ENCODE results near the gene ARHGAP15. TPM values are rescaled to one million over a fixed set of nuclear protein-coding genes. Genes with fewer than 3 reads are reported as not detected.

ARHGAP15 gene
- total RNA-seq, 2 experiments from 2014 or later = 141 TPM

DNA sequence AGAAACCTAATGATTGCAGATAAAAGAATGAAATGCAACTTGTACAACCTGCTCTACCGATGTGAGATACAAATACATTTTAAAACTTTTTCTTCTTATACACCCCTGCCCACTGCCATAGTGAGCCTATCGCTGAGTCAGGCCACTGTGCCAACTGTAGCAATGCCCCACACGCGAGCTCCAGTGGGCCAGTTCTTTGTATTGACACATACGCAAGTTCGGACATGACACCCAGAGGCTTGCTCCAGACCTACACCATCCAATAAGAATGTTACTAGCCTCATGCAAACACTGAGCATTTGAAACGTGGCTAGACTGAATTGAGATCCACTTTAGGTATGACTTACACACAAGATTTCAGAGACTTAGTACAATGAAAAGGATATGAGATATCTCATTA lies 340.1 kb downstream of the ARHGAP15 start:
- Mint-ChIP-seq H3K27me3 (no peaks in the 10 kb centered on the region), H3K4me1 (peaks cover 15% of the 10 kb centered on the region), H3K36me3 (peaks cover 34% of the 10 kb centered on the region), H3K27ac (no peak overlapping the region), H3K4me3 (no peak overlapping the region), H3K9me3 (peaks cover 1% of the 10 kb centered on the region)
- DNase-seq (no peak), ATAC-seq (ENCODE audit: low read depth) (no peak)
- POLR2A ChIA-PET = no interaction called here

GRCh38 chr2:143471550-143471949 lies 342.3 kb downstream of the ARHGAP15 start:
- Mint-ChIP-seq H3K27ac (no peak overlapping the region), H3K9me3 (peaks cover 1% of the 10 kb centered on the region), H3K36me3 (peaks cover 36% of the 10 kb centered on the region), H3K4me3 (no peak overlapping the region), H3K27me3 (no peaks in the 10 kb centered on the region), H3K4me1 (peaks cover 18% of the 10 kb centered on the region)
- POLR2A ChIA-PET = no interaction called here
- no peak for ATAC-seq (ENCODE audit: low read depth)
- no peak for DNase-seq

GRCh38 chr2:143473216-143473615 lies 344.0 kb downstream of the ARHGAP15 start:
- Mint-ChIP-seq H3K4me1 (peaks cover 13% of the 10 kb centered on the region), H3K36me3 (peaks cover 37% of the 10 kb centered on the region), H3K27ac (no peak overlapping the region), H3K4me3 (no peak overlapping the region), H3K9me3 (peaks cover 1% of the 10 kb centered on the region), H3K27me3 (no peaks in the 10 kb centered on the region)
- ATAC-seq (ENCODE audit: low read depth) = no peak
- POLR2A ChIA-PET = no interaction called here
- no peak for DNase-seq

GRCh38 chr2:143473820-143474219 lies 344.6 kb downstream of the ARHGAP15 start:
- Mint-ChIP-seq H3K36me3 (peaks cover 37% of the 10 kb centered on the region), H3K27ac (no peak overlapping the region), H3K4me3 (no peak overlapping the region), H3K27me3 (no peaks in the 10 kb centered on the region), H3K4me1 (peaks cover 7% of the 10 kb centered on the region), H3K9me3 (peaks cover 1% of the 10 kb centered on the region)
- ATAC-seq (ENCODE audit: low read depth) (no peak), DNase-seq (no peak)
- POLR2A ChIA-PET = no interaction called here

- H3K4me3 Mint-ChIP-seq = no peak overlapping the region
- H3K36me3 Mint-ChIP-seq = peaks cover 34% of the 10 kb centered on the region
- POLR2A ChIA-PET = no interaction called here
- peaks cover 2% of the 10 kb centered on the region for H3K4me1 Mint-ChIP-seq
- H3K9me3 Mint-ChIP-seq = peaks cover 1% of the 10 kb centered on the region
- no peak overlapping the region for H3K27ac Mint-ChIP-seq
- ATAC-seq (ENCODE audit: low read depth) (no peak), DNase-seq (no peak)
- no peaks in the 10 kb centered on the region for H3K27me3 Mint-ChIP-seq
These were observed 345.4 kb downstream of the ARHGAP15 start for GRCh38 chr2:143474586-143474985.

GRCh38 chr2:143475041-143475776 lies 346.0 kb downstream of the ARHGAP15 start:
- DNase-seq (no peak), ATAC-seq (ENCODE audit: low read depth) (no peak)
- Mint-ChIP-seq H3K36me3 (peaks cover 32% of the 10 kb centered on the region), H3K4me1 (peaks cover 2% of the 10 kb centered on the region), H3K27me3 (no peaks in the 10 kb centered on the region), H3K9me3 (peaks cover 1% of the 10 kb centered on the region), H3K27ac (peak overlapping the region; percentile 16), H3K4me3 (no peak overlapping the region)
- POLR2A ChIA-PET = no interaction called here

- H3K4me1 Mint-ChIP-seq = peaks cover 5% of the 10 kb centered on the region
- no peak overlapping the region for H3K27ac Mint-ChIP-seq
- no peaks in the 10 kb centered on the region for H3K27me3 Mint-ChIP-seq
These were observed 347.3 kb downstream of the ARHGAP15 start for GRCh38 chr2:143476336-143477087.

DNA sequence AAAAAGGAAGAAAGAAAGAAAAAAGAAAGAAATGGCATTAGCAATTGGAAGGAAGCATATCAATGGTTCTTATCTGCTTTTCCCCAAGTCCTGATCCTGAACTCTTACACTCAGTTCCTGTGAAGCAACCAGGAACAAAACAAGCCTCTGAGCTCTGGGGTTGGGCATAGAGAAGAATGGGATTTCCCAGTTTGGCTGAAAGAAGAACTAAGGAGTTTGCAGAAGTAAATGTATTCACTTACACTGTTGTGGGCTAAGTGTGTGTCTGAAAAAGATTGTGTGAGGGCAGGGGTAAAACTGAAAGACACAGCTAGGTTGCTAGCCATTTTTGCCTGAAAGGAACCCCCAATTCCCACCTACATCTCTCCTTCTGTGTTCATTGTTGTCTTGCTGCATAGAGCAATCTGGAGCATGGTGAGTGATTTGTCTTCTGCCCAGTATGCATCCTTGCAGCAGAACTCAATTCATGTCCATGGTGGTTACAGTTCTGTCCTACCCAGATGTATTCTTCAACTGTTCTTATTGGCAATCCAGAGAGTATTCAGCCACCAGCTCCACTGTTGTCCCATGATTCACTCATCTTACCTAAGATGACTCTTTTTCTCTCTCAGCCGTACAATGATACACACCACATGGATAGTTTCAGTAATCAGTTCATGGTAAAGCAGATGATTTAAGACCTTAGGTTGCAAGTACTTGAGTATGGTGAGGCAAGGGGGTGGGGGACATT lies 348.7 kb downstream of the ARHGAP15 start:
- Mint-ChIP-seq H3K4me1 (peaks cover 5% of the 10 kb centered on the region), H3K4me3 (no peak overlapping the region), H3K9me3 (no peaks in the 10 kb centered on the region), H3K27me3 (no peaks in the 10 kb centered on the region), H3K36me3 (peaks cover 22% of the 10 kb centered on the region), H3K27ac (no peak overlapping the region)
- ATAC-seq (ENCODE audit: low read depth) (no peak), DNase-seq (no peak)
- POLR2A ChIA-PET = no interaction called here

More at GRCh38 chr2:143476336-143477087, 347.3 kb downstream of the ARHGAP15 start:
- POLR2A ChIA-PET = no interaction called here
- peaks cover 28% of the 10 kb centered on the region for H3K36me3 Mint-ChIP-seq
- peaks cover 1% of the 10 kb centered on the region for H3K9me3 Mint-ChIP-seq
- H3K4me3 Mint-ChIP-seq = no peak overlapping the region
- DNase-seq (no peak), ATAC-seq (ENCODE audit: low read depth) (no peak)

DNA sequence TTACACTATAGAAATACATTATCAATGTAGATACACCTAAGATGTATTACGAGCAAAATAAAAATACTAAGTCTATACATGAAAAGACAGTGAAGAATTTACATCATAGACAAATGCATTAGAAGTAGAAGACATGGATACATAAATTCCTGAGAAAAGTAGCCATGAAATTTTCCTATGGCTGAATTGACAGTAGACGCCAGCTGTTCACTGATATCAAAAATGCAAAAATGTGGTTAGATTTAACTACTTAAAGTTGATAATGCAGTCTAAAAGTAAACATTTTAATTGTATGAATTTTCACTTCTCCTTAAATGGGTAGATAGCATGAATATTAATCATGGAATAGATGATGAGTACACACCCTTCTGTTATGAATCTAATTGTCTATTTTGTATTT lies 350.9 kb downstream of the ARHGAP15 start:
- Mint-ChIP-seq H3K4me3 (no peak overlapping the region), H3K27me3 (no peaks in the 10 kb centered on the region), H3K9me3 (no peaks in the 10 kb centered on the region), H3K27ac (no peak overlapping the region), H3K36me3 (peaks cover 10% of the 10 kb centered on the region), H3K4me1 (peaks cover 3% of the 10 kb centered on the region)
- POLR2A ChIA-PET = no interaction called here
- no peak for DNase-seq
- no peak for ATAC-seq (ENCODE audit: low read depth)

GRCh38 chr2:143480601-143481236 lies 351.5 kb downstream of the ARHGAP15 start:
- H3K4me1 Mint-ChIP-seq = peaks cover 2% of the 10 kb centered on the region
- DNase-seq = no peak
- H3K27ac Mint-ChIP-seq = no peak overlapping the region
- H3K9me3 Mint-ChIP-seq = no peaks in the 10 kb centered on the region
- ATAC-seq (ENCODE audit: low read depth) = no peak
- POLR2A ChIA-PET = interaction anchor here (0.6 kb wide), 1 partner anchor 67 kb away, joined by 3 read pairs; no protein-coding TSS in a partner anchor
- H3K36me3 Mint-ChIP-seq = peaks cover 6% of the 10 kb centered on the region
- no peak overlapping the region for H3K4me3 Mint-ChIP-seq
- no peaks in the 10 kb centered on the region for H3K27me3 Mint-ChIP-seq

- Mint-ChIP-seq H3K27ac (no peak overlapping the region), H3K36me3 (peaks cover 6% of the 10 kb centered on the region), H3K27me3 (no peaks in the 10 kb centered on the region), H3K9me3 (no peaks in the 10 kb centered on the region), H3K4me3 (no peak overlapping the region), H3K4me1 (peaks cover 2% of the 10 kb centered on the region)
- ATAC-seq (ENCODE audit: low read depth) (no peak), DNase-seq (no peak)
- POLR2A ChIA-PET = interaction anchor here (0.6 kb wide), 1 partner anchor 67 kb away, joined by 3 read pairs; no protein-coding TSS in a partner anchor
These were observed 352.0 kb downstream of the ARHGAP15 start for GRCh38 chr2:143481237-143481623.

- H3K4me3 Mint-ChIP-seq = no peak overlapping the region
- POLR2A ChIA-PET = no interaction called here
- no peak overlapping the region for H3K27ac Mint-ChIP-seq
- no peak for ATAC-seq (ENCODE audit: low read depth)
- H3K27me3 Mint-ChIP-seq = no peaks in the 10 kb centered on the region
- H3K9me3 Mint-ChIP-seq = no peaks in the 10 kb centered on the region
- H3K4me1 Mint-ChIP-seq = peaks cover 6% of the 10 kb centered on the region
- no peak for DNase-seq
- peaks cover 10% of the 10 kb centered on the region for H3K36me3 Mint-ChIP-seq
These were observed 352.5 kb downstream of the ARHGAP15 start for GRCh38 chr2:143481733-143482132.

GRCh38 chr2:143482316-143482715 lies 353.1 kb downstream of the ARHGAP15 start:
- H3K4me1 Mint-ChIP-seq = peaks cover 6% of the 10 kb centered on the region
- H3K36me3 Mint-ChIP-seq = peaks cover 14% of the 10 kb centered on the region
- H3K4me3 Mint-ChIP-seq = no peak overlapping the region
- H3K27me3 Mint-ChIP-seq = no peaks in the 10 kb centered on the region
- no peak for ATAC-seq (ENCODE audit: low read depth)
- H3K27ac Mint-ChIP-seq = no peak overlapping the region
- POLR2A ChIA-PET = no interaction called here
- no peaks in the 10 kb centered on the region for H3K9me3 Mint-ChIP-seq
- DNase-seq = no peak
